Colonic mucosa (tissue), 4 donors: ENCODE data around the gene CMPK1. TPM values are rescaled to one million over a fixed set of nuclear protein-coding genes. Genes with fewer than 3 reads are reported as not detected.
A peak's percentile ranks its signal among the peaks of the same experiment; 100 is the strongest.

ENCODE experiments used
- DNase-seq: peaks from one replicate; pipeline ENCODE4 v3.0.0-alpha.2; 2020
- H3K27ac ChIP-seq: fragments of 200-600 bp; one replicate; pipeline ENCODE4 v1.8.0; 2021
- H3K27me3 ChIP-seq: fragments of 200-600 bp; one replicate; pipeline ENCODE4 v1.8.0; 2021
- H3K36me3 ChIP-seq: fragments of 200-600 bp; one replicate; pipeline ENCODE4 v1.8.0; 2021
- H3K4me1 ChIP-seq: fragments of 200-600 bp; one replicate; pipeline ENCODE4 v1.8.0; 2021; ENCODE audit warnings: mild to moderate bottlenecking
- H3K4me3 ChIP-seq: fragments of 200-600 bp; one replicate; pipeline ENCODE4 v1.8.0; 2021
- H3K9ac ChIP-seq, 2 donors: one replicate each; pipeline ENCODE4 v1.7.0; 2013; ENCODE audit warnings: control low read depth in 2 of 2, low read depth in 2 of 2, low read length in 2 of 2
- H3K9me3 ChIP-seq: fragments of 200-600 bp; one replicate; pipeline ENCODE4 v1.8.0; 2021
- CTCF ChIP-seq: fragments of 200-600 bp; IDR thresholded peaks from one replicate; pipeline ENCODE4 v1.8.0; 2022; ENCODE audit warnings: antibody characterized with exemption, mild to moderate bottlenecking
- intact Hi-C: fragments of 100-400 bp; cut with DNase I; formaldehyde crosslinking; loops from one replicate; pipeline ENCODE4 v1.14.1; 2022
- total RNA-seq, 2 donors: library from RNA; stranded (reverse); fragmentation: NEBNext Ultra II Directional in 1 of 2; extraction: Animal tissue kit (Norgen Biotek cat#: 25700) in 1 of 2; gene quantifications; one replicate each; pipeline ENCODE4 v1.2.1, GENCODE V29; 2021
- donor health status: healthy.
- donor health status: DM: no; HTN: no; CAD: no.
- donor health status: DM: no; HTN: no; CAD: no.

The CMPK1 gene
- total RNA-seq, 2 donors from 2014 or later, result 172 to 254 TPM

GRCh38 chr1:47325528-47325927 lies 8.1 kb upstream of the CMPK1 start:
- DNase-seq, result no peak
- intact Hi-C loops, result no loop called here
- Histone ChIP-seq H3K4me3 (no peak overlapping the region), H3K9me3 (no peaks in the 10 kb centered on the region), H3K9ac (peak overlapping the region in 1 of 2 donors; percentile 26), H3K4me1 (no peaks in the 10 kb centered on the region), H3K27me3 (no peaks in the 10 kb centered on the region), H3K27ac (peak overlapping the region; percentile 70), H3K36me3 (no peaks in the 10 kb centered on the region)
- TF ChIP-seq CTCF, result no peak

DNA sequence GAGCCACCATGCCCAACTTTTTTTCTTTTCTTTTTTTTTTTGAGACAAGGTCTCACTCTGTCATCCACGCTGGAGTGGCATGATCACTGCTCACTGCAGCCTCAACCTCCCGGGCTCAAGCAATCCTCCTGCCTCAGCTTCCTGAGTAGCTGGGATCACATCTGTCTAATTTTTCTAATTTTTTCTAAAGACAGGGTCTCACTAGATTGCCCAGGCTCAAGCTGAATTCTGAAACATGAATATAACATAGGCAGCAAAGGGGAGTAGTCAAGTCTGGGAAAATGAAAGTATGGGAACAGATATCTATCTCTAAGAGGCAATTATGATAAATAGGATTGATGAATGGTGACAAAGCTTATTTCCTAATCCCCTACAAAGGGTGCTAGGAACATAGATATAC lies 7.3 kb upstream of the CMPK1 start:
- no peak for DNase-seq
- Histone ChIP-seq H3K4me3 (no peak overlapping the region), H3K4me1 (no peaks in the 10 kb centered on the region), H3K27me3 (no peaks in the 10 kb centered on the region), H3K9ac (peak overlapping the region in 1 of 2 donors; percentile 26), H3K36me3 (no peaks in the 10 kb centered on the region), H3K9me3 (no peaks in the 10 kb centered on the region), H3K27ac (peak overlapping the region; percentile 70)
- intact Hi-C loops, result no loop called here
- TF ChIP-seq CTCF, result no peak

GRCh38 chr1:47328992-47329391 lies 4.6 kb upstream of the CMPK1 start:
- no peak for TF ChIP-seq CTCF
- intact Hi-C loops, result no loop called here
- Histone ChIP-seq H3K36me3 (no peaks in the 10 kb centered on the region), H3K27me3 (no peaks in the 10 kb centered on the region), H3K27ac (no peak overlapping the region), H3K4me3 (no peak overlapping the region), H3K4me1 (peaks cover 10% of the 10 kb centered on the region), H3K9me3 (no peaks in the 10 kb centered on the region), H3K9ac (no peak overlapping the region)
- DNase-seq, result no peak

GRCh38 chr1:47330212-47330611 lies 3.4 kb upstream of the CMPK1 start:
- intact Hi-C loops, result loop anchor here (5.0 kb wide), 1 partner anchor 138 kb away; the partner anchor contains the start of gene PDZK1IP1
- Histone ChIP-seq H3K36me3 (no peaks in the 10 kb centered on the region), H3K4me3 (no peak overlapping the region), H3K4me1 (peaks cover 10% of the 10 kb centered on the region), H3K9ac (no peak overlapping the region), H3K27ac (no peak overlapping the region), H3K27me3 (no peaks in the 10 kb centered on the region), H3K9me3 (no peaks in the 10 kb centered on the region)
- TF ChIP-seq CTCF, result no peak
- DNase-seq, result no peak

DNA sequence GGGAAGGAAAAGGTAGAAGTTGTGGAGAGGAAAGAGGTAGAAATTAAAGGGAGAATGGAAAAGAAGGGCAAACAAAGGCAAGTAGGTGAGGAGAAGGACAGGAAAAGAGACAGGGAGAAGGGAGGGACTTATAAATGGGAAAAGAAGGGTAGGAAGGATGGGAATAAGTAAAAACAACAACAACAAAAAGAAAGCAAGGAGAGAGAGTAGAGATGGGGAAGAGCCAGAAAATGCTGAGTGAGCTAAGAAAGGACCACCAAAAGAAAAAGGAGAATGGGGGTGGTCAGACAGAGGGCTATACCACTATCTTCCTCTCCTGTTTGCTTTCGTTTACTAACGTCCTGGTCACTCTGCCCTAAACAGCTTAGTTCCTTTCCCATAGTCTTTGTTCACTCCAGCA lies 1.7 kb upstream of the CMPK1 start:
- no peak for DNase-seq
- Histone ChIP-seq H3K27me3 (no peaks in the 10 kb centered on the region), H3K27ac (peak overlapping the region; percentile 94), H3K4me1 (peaks cover 10% of the 10 kb centered on the region), H3K9me3 (no peaks in the 10 kb centered on the region), H3K4me3 (no peak overlapping the region), H3K36me3 (no peaks in the 10 kb centered on the region), H3K9ac (peak overlapping the region in 1 of 2 donors; percentile 85)
- no peak for TF ChIP-seq CTCF
- intact Hi-C loops, result loop anchor here (5.0 kb wide), 1 partner anchor 140 kb away; the partner anchor contains the start of gene PDZK1IP1
